OCI-LY3 (cell line): Measurements from ENCODE around the gene EEF1AKMT3.

Experiments used
- CTCF ChIP-seq: fragments of 200-600, 300-600 bp; sonication (generic); IDR thresholded peaks from 2 replicates; pipeline ENCODE4 v1.5.1; 2014; ENCODE audit warnings: antibody characterized with exemption, low read length, low read depth
- EZH2phosphoT487 ChIP-seq: fragments of 200-600 bp; shearing (Covaris generic); IDR thresholded peaks from 2 replicates; pipeline ENCODE4 v1.6.1; 2018; ENCODE audit warnings: antibody characterized with exemption, mixed run types, low read depth

- no peak for TF ChIP-seq CTCF
- TF ChIP-seq EZH2phosphoT487: no peak
These were observed 33.0 kb upstream of the EEF1AKMT3 start for GRCh38 chr12:57739387-57739786.
